ENCODE measurements around the gene DSC1. TPM values are rescaled to one million over a fixed set of nuclear protein-coding genes. Genes with fewer than 3 reads are reported as not detected.

The DSC1 gene
- total and polyA plus RNA-seq, 2 of the 4 experiments (the other 2 are of a cell fraction): not detected

DNA sequence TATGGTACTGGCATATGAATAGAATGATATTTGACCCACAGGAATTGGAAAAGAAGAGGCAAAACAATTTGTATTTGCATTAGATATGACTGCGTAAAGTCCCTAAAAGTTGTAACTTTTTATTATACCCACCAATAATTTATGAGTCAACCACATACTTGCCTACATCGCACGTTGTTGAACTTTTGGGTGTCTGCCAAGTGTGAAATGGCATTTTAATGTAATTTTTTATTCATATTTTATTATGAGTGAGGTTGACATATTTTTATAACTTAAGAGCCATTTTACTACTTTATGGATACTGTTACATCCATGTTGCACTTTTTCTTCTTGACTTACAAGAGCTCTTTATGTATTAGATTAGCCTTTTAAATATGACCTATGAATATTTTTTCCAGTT lies 65.0 kb downstream of the DSC1 start:
- Histone ChIP-seq H2BK5ac (ENCODE audit: low read depth, low read length, poor library complexity, severe bottlenecking) (no peak overlapping the region), H3K14ac (replicated peaks; ENCODE audit: low read depth, low read length) (no peak overlapping the region), H3K4me2 (ENCODE audit: low read depth, low read length) (no peak overlapping the region), H2AFZ (replicated peaks; ENCODE audit: low read length, poor library complexity) (no peak overlapping the region), H3K9me3 (ENCODE audit: control insufficient read depth, insufficient read depth, low read length) (0 out of 2 replicates have a peak, but pooled peaks cover 1% of the 10 kb centered on the region), H2AK9ac (replicated peaks; ENCODE audit: low read depth, low read length, poor library complexity) (no peak overlapping the region), H3K4me1 (ENCODE audit: control insufficient read depth, insufficient read depth, low read length) (no peaks in the 10 kb centered on the region), H3K56ac (ENCODE audit: extremely low read depth, insufficient read depth, low read length) (no peak overlapping the region), H3K27me3 (ENCODE audit: control insufficient read depth, insufficient read depth, low read length) (peaks cover 13% of the 10 kb centered on the region), H3K23ac (ENCODE audit: low read depth, low read length) (no peak overlapping the region), H3K9ac (ENCODE audit: low read depth, low read length) (no peak overlapping the region), H3K27ac (ENCODE audit: insufficient read depth, low read length) (no peak overlapping the region), H3K36me3 (ENCODE audit: control insufficient read depth, insufficient read depth, low read length) (no peaks in the 10 kb centered on the region), H4K5ac (ENCODE audit: low read depth, low read length) (no peak overlapping the region), H4K8ac (ENCODE audit: low read depth in 2 of 2, low read length in 2 of 2) (no peak overlapping the region), H3K4ac (ENCODE audit: low read depth, low read length) (no peak overlapping the region), H3K4me3 (ENCODE audit: insufficient read depth, low read depth, low read length) (no peak overlapping the region), H3K18ac (ENCODE audit: low read depth, low read length) (no peak overlapping the region), H2BK15ac (ENCODE audit: low read depth, low read length) (no peak overlapping the region), H2BK20ac (ENCODE audit: low read depth, low read length) (no peak overlapping the region), H3K79me1 (ENCODE audit: low read depth in 1 of 2, low read length in 2 of 2) (no peaks in the 10 kb centered on the region), H2AK5ac (ENCODE audit: low read depth, low read length) (no peak overlapping the region), H4K91ac (ENCODE audit: insufficient read depth, low read depth, low read length) (no peak overlapping the region), H2BK120ac (ENCODE audit: low read depth, low read length) (no peak overlapping the region), H3K9me1 (ENCODE audit: insufficient read depth, low read length) (no peaks in the 10 kb centered on the region), H4K20me1 (ENCODE audit: insufficient read depth, low read length) (no peaks in the 10 kb centered on the region)
- dilution Hi-C loops (cut with HindIII; ENCODE audit: low sequenced_read_pairs, unreplicated experiment) (no loop called here), in situ Hi-C loops (cut with MboI; ENCODE audit: low sequenced_read_pairs) (no loop called here), intact Hi-C loops (cut with micrococcal nuclease) (no loop called here)
- WGBS, 2 experiments (ENCODE audit: extremely low coverage in 2 of 2, insufficient read length in 1 of 2): no CpG with 5 or more reads among the region's 3 CpGs
- ATAC-seq (ENCODE audit: low read depth) (no peak), DNase-seq (no peak)
- TF ChIP-seq MAFK (IDR thresholded peaks at IDR 0.05; ENCODE audit: low read depth, low read length) (no peak), CEBPB (IDR thresholded peaks at IDR 0.05; ENCODE audit: low read depth, low read length) (no peak)
- TF ChIP-seq, protein P1, sequence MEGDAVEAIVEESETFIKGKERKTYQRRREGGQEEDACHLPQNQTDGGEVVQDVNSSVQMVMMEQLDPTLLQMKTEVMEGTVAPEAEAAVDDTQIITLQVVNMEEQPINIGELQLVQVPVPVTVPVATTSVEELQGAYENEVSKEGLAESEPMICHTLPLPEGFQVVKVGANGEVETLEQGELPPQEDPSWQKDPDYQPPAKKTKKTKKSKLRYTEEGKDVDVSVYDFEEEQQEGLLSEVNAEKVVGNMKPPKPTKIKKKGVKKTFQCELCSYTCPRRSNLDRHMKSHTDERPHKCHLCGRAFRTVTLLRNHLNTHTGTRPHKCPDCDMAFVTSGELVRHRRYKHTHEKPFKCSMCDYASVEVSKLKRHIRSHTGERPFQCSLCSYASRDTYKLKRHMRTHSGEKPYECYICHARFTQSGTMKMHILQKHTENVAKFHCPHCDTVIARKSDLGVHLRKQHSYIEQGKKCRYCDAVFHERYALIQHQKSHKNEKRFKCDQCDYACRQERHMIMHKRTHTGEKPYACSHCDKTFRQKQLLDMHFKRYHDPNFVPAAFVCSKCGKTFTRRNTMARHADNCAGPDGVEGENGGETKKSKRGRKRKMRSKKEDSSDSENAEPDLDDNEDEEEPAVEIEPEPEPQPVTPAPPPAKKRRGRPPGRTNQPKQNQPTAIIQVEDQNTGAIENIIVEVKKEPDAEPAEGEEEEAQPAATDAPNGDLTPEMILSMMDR (conservative IDR thresholded peaks at IDR 0.05; ENCODE audit: low read depth, low read length): no peak
- ChIA-PET CTCF (no interaction called here), POLR2A (ENCODE audit: unreplicated experiment) (no interaction called here)
- BruUV-seq (replicated peaks): no TSS peak
